Fibroblast of skin of left quadriceps (primary cell): Measurements from ENCODE around the gene CNTNAP4.

Experiments
- DNase-seq, 2 experiments: peaks; one replicate each; pipeline ENCODE4 v3.0.0-alpha.2; 2013; ENCODE audit warnings: low read depth in 2 of 2

The CNTNAP4 gene

DNA sequence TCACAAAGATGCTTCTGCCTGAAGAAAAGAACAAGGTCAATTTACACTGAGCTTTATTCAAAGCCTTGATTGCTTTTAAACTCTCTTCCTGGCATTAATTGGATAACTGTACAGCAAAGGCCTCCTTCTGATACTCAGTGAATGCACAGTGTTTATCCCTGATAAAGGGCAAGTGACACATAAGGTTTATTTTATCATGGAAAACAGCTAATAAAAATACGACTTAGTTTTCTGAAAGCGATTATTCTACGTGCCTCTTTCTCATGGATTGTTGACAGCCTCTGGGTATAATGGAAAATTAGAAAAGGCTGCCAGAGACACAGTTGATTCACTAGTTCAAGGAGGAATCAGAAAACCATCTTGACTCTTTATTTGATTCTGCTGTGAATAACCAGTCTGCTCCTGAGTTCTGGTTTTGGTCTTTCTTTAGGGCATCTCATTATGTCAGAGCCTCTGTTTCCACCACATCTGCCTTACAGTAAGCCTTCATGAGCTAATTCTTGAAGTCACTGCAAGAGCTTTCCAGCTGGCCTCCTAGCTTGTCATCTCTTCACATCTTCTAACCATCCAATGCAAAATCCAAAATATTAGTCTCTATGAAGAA, 212.9 kb downstream of the CNTNAP4 start:
- no peak for DNase-seq

DNA sequence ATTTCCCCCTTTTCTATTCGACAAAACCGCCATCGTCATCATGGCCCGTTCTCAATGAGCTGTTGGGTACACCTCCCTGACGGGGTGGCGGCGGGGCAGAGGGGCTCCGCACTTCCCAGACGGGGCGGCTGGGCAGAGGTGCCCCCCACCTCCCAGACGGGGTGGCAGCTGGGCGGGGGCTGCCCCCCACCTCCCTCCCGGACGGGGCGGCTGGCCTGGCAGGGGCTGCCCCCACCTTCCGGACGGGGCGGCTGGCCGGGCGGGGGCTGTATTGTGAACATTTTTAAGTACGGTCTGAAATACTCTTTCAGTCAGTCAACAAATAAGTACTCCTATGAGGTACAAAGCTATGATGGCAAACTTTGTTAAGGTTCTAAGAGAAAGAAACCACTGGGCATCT, 222.8 kb downstream of the CNTNAP4 start:
- no peak for DNase-seq

DNA sequence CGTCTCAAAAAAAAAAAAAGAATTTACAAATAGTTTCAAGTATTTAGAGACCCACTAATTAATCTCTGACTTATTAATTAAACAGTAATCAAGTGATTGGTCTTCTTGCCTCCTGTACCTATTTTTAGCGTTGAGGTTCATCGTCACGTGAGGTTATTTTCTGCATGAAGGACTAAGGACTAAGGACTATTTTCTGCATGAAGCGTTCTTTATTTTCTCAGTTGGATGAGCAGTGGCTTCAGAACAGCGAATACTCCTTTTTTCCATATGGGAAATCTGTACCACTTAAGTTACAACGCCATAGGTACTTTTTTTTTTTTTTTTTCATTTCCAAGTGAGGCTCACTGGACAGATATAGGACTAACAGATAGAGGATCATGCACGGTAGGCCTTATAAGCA, 224.9 kb downstream of the CNTNAP4 start:
- no peak for DNase-seq

DNA sequence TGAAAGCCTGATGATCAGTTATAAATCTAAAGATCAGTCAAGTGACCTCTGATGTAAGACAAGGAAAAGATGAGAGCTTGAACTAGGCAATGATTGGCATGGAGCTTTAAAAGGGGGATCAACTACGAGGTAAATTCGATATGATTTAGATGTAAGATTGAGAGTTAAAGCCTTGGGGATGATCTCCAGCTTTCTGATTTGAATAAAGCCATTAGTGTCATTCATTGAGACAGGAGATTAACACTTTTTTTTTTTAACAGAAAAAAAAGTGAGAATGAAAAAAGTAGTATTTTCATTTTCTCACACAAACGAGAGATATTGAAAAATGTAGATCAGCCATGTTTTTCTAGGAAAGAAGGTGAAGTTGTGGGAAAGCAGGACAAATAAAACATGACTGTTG, 225.4 kb downstream of the CNTNAP4 start:
- no peak for DNase-seq

DNA sequence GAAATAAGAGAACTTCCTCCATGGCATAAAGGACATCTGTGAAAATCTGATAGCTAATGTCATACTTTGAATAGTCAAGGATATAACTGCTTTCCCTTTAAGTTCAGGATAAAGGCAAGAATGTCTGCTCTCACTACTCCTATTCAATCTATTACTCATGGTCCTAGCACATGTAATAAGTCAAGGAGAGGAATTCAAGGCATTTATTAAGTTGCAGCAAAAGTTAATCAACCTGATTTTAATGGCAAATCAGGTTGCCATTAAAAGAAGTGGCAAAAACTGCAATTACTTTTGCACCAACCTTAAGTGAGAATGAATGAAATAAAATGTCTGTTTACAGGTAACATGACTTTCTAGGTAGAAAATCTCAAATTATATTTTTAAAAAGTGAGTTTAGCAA, 225.9 kb downstream of the CNTNAP4 start:
- DNase-seq, result no peak

DNA sequence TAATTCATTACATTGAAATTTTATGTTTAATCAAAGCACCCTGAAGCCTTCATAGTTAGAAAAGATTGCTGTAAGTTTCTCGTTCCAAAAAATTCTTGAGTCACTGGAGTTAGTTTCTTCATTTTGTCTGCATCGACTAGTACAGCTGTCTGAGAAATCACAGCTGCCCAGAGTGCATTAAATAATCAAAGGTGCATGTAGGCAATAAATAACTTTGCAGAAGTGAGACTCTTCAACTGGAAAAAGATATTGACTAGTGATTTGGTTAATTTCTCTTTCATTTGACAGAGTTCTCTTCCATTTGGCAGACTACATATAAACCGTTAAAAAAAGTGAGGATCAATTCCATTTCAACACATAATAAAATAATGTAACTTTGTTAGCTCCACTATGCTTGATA, 234.0 kb downstream of the CNTNAP4 start:
- DNase-seq, result no peak

DNA sequence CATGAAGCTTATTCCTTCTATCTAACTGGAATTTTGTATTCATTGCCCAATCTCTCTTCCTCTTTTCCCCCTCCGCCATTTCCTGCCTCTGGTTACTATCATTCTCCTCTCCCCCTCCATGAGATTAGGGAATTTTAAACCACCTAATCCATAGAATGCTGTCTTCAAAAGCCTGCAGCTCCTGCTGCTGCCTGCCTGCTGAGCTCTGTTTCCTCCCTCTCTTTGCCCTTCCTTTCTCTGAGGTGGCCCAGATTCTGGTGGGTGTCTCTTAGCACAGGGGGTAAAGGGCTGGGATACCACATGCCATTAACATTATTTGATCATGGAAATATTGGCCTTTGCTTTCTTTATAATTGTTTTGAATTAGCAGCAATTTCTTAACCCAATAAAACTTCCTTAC, 241.6 kb downstream of the CNTNAP4 start:
- DNase-seq, result no peak

DNA sequence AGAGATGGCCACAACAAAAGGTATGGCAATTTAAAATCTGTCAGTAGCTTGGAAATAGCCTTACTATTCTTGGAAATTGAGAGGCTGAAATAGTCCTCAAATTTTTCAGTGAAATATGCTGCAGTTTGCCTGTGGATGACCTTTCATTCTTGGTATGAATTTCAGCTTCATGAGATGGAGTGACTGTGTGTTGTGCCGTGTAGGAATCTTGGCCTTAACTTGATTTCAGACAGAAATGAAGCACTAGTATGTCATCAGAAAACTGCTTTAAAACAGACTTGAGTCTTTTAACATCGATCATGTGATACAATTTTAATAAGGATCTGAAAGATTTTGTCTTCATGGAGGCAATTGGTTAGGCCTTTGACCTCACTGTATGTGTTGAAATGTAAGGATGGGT, 247.2 kb downstream of the CNTNAP4 start:
- no peak for DNase-seq

DNA sequence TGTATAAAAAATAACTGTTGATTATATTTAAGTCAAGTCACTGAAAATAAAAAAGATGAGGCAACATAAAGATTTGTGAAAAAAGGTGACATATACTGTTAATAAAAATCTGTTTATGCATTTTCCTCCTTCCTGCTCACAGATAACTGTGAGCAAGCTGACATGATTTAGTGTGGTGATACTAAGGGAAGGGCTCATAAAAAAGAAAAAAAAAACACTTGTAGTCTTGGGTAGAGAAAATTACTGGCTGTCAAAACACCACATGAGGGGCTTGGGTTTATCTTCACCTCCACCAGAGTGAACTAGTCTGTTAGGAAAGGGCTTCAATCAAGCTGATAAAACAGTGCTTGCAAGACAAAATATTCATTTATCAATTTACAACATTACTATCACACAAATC, 247.6 kb downstream of the CNTNAP4 start:
- DNase-seq, result no peak

DNA sequence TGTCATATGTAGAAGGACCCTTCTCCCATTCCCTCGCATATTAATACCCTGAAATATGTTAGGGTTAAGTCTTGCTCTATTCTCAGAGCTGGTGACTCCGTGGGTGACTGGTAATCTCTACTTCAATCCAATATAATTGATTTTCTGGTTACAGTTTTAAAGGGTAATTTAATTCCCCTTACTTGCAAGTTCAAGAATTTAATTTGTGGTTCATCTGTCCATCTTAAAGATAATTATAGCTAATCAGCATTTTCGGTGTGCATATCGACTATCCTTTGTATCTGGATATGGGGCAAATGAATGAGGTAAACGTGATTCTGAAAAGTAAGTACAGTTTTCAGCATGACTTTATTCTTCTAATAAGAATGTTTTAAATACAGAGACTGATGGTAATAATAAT, 250.0 kb downstream of the CNTNAP4 start:
- DNase-seq, result no peak

DNA sequence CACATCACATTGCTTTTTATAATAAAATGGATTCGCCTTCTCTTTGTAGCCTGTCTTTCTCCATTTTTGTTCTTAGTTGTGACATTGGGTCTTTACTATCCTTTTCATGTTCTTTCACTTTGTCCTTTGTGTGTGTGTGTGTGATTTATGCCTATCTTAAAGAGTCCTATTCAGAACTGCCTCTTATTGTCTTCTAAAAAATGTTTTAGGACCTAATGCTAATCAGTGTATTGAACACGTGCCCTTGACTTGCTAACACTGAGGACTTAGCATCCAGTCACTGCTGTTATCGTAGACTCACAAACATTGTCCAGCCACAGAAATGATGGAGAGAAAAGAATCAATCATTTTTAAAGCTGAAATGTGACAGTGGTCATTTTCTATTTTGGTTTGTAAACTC, 251.9 kb downstream of the CNTNAP4 start:
- no peak for DNase-seq

DNA sequence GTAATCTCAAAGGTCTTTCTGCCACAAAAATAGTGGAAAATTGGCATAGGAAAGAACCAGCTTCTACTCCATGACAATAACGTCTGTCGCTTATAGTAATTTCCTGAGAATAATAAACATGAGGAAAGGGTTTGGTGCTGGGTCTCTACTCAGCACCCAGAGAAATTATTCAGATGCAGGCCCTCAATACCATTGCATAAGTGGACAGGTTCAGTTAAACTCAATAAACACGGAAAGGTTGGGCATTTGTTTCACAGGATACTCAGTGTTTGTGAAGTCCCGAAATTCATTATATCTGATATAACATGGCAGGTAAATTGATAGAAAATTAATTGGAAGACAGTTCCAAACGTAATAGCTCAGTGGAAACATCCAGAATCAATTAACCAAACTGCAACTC, 254.0 kb downstream of the CNTNAP4 start:
- no peak for DNase-seq

DNA sequence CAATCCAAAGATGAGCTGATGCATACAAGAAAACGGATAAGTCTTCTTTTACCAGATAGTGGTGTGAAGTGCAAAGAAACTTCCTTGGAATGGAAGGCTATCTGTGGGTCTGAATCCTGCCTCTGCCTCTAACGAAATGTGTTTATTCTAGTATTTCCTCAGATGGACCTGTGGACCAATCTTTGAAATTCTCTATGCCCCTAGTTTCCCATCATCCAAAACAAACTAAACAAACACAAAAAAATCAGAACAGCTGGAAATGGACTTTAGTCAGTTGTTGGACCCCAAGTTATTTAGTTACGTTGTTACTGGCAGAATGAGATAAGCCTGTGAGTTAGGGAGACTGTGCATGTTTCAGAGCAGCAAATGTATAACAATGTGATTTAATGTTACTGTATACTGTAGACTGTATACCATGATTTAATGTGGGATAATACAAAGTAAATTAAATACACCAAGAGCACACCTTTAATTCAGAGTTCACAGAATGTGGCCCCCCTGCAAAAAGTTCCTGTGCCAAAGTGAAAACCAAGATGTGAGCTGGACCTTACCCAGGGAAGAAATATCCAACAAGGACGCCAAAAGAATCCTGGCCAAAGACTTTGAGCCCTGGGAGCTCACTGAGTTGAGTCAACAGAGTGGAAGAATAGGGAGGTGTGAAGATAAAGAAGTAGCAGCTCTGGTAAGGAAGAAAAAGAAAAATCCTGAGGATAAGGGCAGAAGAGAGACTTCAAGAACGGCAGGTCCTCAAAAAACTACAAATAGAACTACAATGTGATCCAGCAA, 255.2 kb downstream of the CNTNAP4 start:
- DNase-seq, result no peak

DNA sequence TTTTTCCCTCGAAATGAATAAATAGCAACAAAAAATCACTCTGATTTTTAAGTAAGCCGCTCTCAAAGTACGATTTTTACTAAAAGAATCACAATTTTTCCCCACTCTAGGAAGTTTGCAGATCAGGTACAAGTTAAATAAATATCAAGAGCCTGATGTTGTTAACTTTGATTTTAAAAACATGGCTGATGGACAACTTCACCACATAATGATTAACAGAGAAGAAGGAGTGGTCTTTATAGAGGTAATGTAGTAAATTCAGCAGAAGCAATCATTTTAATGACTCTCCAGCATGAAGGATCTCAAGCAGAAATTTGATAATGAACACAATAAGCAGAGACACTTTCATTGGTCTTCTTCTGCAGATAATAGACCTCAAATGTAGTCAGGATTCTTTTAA, 262.4 kb downstream of the CNTNAP4 start:
- no peak for DNase-seq

DNA sequence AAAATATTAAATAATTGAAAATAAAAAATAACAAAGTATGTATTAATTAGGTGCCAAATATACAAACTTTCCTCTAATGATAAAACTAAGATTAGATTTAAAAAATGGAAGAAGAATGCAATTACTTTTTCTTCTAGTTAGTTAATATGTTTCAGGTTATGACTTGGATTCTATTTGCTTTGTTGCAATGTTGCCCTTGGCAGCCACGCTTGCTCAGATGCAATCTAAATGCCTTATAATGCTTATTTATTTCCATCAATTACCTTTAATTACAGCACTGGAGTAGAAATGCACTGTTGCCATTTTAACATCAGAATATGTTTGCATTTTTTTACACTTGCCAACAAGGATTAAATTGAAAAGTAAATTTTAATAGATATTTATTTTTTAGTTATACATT, 263.9 kb downstream of the CNTNAP4 start:
- no peak for DNase-seq

DNA sequence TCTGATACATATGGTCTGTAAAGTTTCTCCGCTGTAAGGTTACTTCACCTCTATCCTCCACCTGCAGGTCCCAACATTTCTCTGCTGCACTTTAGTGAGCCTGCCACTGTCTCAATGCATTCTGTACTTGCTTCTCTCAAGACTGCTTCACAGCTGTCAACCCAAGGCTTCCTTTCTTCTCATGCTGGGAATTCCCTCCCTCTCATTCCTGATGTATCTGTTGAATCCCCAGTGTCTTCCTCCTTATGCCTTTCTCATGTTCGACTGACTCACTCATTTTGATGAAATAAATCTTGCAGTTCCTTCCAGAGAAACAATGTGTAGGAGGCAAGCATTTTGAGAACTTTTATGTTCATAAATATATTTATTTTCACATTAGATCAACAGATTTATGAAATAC, 288.3 kb downstream of the CNTNAP4 start:
- DNase-seq, result no peak

DNA sequence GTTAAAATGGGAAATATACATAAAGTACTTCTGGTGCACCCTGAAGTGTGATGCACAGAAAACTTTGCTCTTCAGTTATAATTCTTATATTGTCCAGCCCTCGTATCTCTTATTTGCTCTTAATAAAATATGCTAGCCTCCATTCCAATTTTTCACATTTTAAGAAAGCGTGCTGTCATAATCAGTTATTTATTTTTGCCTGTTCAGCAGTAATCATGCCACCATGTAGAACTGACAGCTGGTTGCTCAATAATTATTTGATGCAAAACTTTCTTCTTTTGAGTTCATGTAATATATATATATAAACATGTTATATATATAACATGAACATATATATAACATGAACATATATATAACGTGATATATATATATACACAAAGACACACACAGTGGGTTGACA, 294.6 kb downstream of the CNTNAP4 start:
- DNase-seq, result no peak

DNA sequence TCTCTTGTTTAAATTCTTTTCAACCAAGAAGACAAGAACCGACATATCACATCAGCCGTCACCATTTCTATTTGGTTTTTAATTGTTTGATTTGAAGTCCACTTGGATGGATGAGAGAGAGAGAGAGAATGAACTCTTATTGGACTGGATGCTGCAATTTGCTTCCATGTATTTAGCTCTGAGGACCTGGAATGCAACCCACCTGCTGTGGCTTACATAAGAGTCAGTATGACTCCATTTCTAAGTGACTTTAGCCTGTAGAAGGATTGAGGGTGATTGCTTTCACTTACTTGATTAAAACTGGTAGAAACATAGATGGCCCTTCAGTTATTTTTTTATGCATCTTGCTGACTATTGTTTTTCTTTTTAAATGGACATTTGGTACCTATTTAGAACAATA, 296.1 kb downstream of the CNTNAP4 start:
- DNase-seq, result no peak

DNA sequence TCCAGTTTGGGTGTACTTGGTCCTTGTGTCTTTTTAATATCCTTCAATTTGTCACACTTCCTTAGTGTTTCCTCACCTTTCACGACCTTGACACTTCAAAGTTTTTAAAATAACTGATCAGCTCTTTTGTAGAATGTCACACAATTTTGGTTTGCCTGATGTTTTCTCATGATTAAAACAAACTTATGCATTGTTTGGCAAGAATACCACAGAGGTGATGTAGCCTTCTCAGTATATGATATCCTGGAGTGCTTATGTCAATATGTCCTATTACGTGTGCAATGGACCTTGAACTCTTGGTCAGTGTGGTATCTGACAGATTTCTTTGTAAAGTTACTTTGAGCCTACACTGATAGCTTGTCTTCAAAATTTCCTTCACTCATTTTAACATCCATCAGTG, 297.4 kb downstream of the CNTNAP4 start:
- DNase-seq, result no peak

DNA sequence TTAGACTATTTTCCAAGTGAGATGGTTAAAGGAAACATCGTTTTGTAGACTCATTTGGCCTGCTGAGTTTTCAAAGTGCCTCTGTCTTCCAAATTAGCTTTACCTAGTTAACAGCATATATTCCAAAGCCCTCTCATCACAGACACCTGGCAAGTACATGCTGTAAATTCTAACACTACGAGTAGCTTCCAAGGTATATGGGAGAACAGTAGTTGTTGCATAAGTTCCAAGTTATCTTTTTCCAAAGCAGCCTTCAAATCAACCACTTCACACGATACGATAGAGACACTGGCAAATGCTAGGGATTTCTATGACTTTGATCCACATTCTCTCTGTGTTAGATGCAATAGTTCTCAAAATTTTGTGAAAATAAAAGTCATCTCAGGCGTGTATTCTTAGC, 299.3 kb downstream of the CNTNAP4 start:
- no peak for DNase-seq

DNA sequence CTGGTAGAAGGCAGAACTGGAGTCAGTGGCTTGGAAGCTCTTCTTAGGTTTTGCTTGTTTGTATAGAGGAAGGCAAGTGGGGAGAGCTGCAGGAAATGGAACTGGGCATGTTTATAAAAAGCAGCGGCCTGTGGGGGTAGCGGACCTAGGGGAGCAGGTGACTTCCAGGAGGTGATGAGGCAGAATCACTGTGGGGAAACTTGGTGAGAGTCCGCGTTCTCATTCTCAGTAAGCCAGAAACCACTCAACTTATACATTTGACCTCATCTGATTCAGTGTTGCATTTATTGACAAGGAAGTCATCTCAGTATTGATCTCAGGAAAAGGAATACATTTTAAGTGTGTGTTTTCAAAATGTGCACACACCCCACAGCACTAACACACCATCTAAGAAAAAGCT, 299.8 kb downstream of the CNTNAP4 start:
- no peak for DNase-seq

DNA sequence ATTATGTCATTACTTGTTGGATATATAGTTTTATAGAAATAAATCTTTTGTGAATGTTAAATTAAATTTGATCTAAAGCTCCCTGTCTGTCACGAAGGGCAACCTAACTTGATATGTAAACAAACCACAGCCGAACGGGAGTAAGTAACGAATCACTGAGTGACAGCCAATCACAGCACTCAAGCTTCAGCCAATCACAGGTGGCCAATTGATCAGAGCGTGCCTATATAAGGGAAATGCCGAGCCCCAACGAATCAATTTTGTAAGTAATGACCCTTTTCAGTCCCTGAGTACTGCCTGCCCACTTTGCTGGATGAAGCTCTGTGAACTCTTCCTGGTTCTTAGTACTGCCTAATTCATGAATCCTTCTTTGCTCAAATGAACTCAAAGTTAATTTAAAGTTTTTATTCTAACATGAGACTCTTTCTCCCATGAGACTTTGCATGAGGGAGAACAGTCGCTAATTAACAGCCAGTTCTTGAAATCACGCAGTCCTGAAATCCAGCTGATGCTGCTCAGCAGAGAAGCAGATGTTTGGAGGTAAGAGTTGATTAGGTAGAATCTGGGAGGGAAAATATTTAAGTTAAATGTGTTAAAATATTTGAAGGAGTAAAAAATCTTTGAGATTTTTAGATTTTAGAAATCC, 302.2 kb downstream of the CNTNAP4 start:
- no peak for DNase-seq

DNA sequence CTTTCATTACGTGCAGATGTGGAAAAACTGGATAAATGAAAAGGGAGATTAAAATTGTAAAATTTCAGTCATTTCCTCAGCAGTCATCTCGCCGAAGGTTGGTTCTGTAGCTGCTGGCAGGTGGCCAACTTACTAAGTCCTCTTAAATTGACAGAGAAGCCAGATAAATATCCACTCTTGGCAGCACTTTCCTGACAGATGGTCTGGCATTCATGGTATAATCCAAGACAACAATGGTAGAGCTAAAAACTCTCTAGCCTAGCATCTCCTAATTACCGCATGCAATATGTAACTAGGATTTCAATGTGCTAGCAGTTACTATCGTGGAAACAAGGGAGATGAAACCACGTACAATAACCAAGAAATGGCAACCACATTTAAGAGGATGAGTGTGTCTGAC, 306.3 kb downstream of the CNTNAP4 start:
- DNase-seq, result peak; percentile 3 to 10
